ENCODE data around the gene RANBP3.

- TF ChIP-seq GATA2 (IDR thresholded peaks at IDR 0.05; ENCODE audit: low read depth, low read length) (no peak), GATA3 (IDR thresholded peaks at IDR 0.05; ENCODE audit: low read depth, low read length) (no peak)
Observed at GRCh38 chr19:5918463-5919079, 59.4 kb downstream of the RANBP3 start.

Measured in SH-SY5Y (cell line).